Neuronal stem cell (in vitro differentiated cells): ENCODE results near the gene TMEM88.

Experiments used
- DNase-seq: peaks from one replicate; pipeline ENCODE4 v3.0.0-alpha.2; 2013; ENCODE audit warnings: low spot score
- H2AFZ ChIP-seq: one replicate; pipeline ENCODE4 v1.6.1; 2013; ENCODE audit warnings: mild to moderate bottlenecking, low read length, inconsistent platforms
- H2AK5ac ChIP-seq: 2 replicates; pipeline ENCODE4 v1.6.1; 2013; ENCODE audit warnings: low read depth, mild to moderate bottlenecking, inconsistent platforms, low read length, moderate library complexity, mixed read lengths
- H2BK120ac ChIP-seq: 2 replicates; pipeline ENCODE4 v1.6.1; 2013; ENCODE audit warnings: low read depth, mild to moderate bottlenecking, inconsistent platforms, low read length, moderate library complexity, mixed read lengths
- H2BK12ac ChIP-seq: one replicate; pipeline ENCODE4 v1.6.1; 2013; ENCODE audit warnings: low read length, inconsistent platforms
- H2BK15ac ChIP-seq: 2 replicates; pipeline ENCODE4 v1.6.1; 2013; ENCODE audit warnings: mild to moderate bottlenecking, low read length, inconsistent platforms, mixed read lengths
- H2BK5ac ChIP-seq: one replicate; pipeline ENCODE4 v1.6.1; 2013; ENCODE audit warnings: inconsistent platforms, mild to moderate bottlenecking, low read length, moderate library complexity
- H3K14ac ChIP-seq: one replicate; pipeline ENCODE4 v1.6.1; 2013; ENCODE audit warnings: low read length, inconsistent platforms
- H3K18ac ChIP-seq: 2 replicates; pipeline ENCODE4 v1.6.1; 2013; ENCODE audit warnings: low read length, inconsistent platforms
- H3K23ac ChIP-seq: 2 replicates; pipeline ENCODE4 v1.6.1; 2013; ENCODE audit warnings: low read depth, mild to moderate bottlenecking, mixed read lengths, low read length, inconsistent platforms; ENCODE audit not compliant: poor library complexity
- H3K27ac ChIP-seq: replicated peaks from 3 replicates; pipeline ENCODE4 v1.5.1; 2013; ENCODE audit warnings: low read length, inconsistent platforms
- H3K27me3 ChIP-seq, 3 experiments: 2 replicates each; pipeline ENCODE4 v1.6.1; 2013; ENCODE audit warnings: low read length in 3 of 3, mild to moderate bottlenecking in 2 of 3, inconsistent platforms in 1 of 3, low read depth in 1 of 3, mixed read lengths in 1 of 3, moderate library complexity in 1 of 3; ENCODE audit not compliant: control insufficient read depth in 3 of 3, insufficient read depth in 3 of 3
- H3K36me3 ChIP-seq, 2 donors: replicated peaks in 1 of 2; 2 replicates each; pipeline ENCODE4 v1.6.1; 2013; ENCODE audit warnings: low read length in 2 of 2; ENCODE audit not compliant: control insufficient read depth in 2 of 2, insufficient read depth in 2 of 2
- H3K4ac ChIP-seq: 2 replicates; pipeline ENCODE4 v1.6.1; 2013; ENCODE audit warnings: inconsistent platforms, mild to moderate bottlenecking, low read length, moderate library complexity
- H3K4me1 ChIP-seq, 2 donors: 1 replicate in 1 of 2; 2 replicates in 1 of 2; pipeline ENCODE4 v1.6.1; 2013; ENCODE audit warnings: low read length in 2 of 2, low read depth in 1 of 2; ENCODE audit not compliant: control insufficient read depth in 2 of 2, insufficient read depth in 1 of 2
- H3K4me2 ChIP-seq: one replicate; pipeline ENCODE4 v1.6.1; 2013; ENCODE audit warnings: mild to moderate bottlenecking, low read length, inconsistent platforms; ENCODE audit not compliant: insufficient read depth, poor library complexity, severe bottlenecking
- H3K4me3 ChIP-seq, 2 donors: 2 replicates each; pipeline ENCODE4 v1.5.1; 2013; ENCODE audit warnings: low read length in 2 of 2, mild to moderate bottlenecking in 2 of 2, inconsistent platforms in 1 of 2, moderate library complexity in 1 of 2
- H3K79me1 ChIP-seq: one replicate; pipeline ENCODE4 v1.6.1; 2013; ENCODE audit warnings: low read depth, mild to moderate bottlenecking, inconsistent platforms, low read length, moderate library complexity
- H3K9ac ChIP-seq: one replicate; pipeline ENCODE4 v1.6.1; 2013; ENCODE audit warnings: mild to moderate bottlenecking, low read depth, low read length, inconsistent platforms; ENCODE audit not compliant: poor library complexity
- H3K9me3 ChIP-seq, 2 donors: replicated peaks in 1 of 2; 2 replicates each; pipeline versions ENCODE3 to v1.6.1; 2013; ENCODE audit warnings: low read length in 2 of 2, mild to moderate bottlenecking in 2 of 2, inconsistent platforms in 1 of 2, low read depth in 1 of 2, mixed read lengths in 1 of 2, moderate library complexity in 1 of 2; ENCODE audit not compliant: control insufficient read depth in 2 of 2, insufficient read depth in 1 of 2
- H4K8ac ChIP-seq: one replicate; pipeline ENCODE4 v1.6.1; 2013; ENCODE audit warnings: low read depth, mild to moderate bottlenecking, inconsistent platforms, low read length, moderate library complexity
- H4K91ac ChIP-seq: one replicate; pipeline ENCODE4 v1.6.1; 2013; ENCODE audit warnings: low read length, low read depth, mild to moderate bottlenecking, inconsistent platforms; ENCODE audit not compliant: poor library complexity
- WGBS, 2 donors: extraction: QIAGEN DNeasy Blood & Tissue Kit; methylation state at CpG; one replicate each; pipeline ENCODE4 v1.1.7; 2013; ENCODE audit warnings: missing lambda C conversion rate in 2 of 2, mixed read lengths in 1 of 2; ENCODE audit not compliant: insufficient read length in 2 of 2, insufficient replicate concordance in 1 of 2; ENCODE audit errors: extremely low coverage in 2 of 2; 5-methylcytosine and 5-hydroxymethylcytosine counted together

Gene TMEM88

GRCh38 chr17:7888184-7888920 is 33.5 kb downstream of the TMEM88 start, which contains the start of gene CHD3:
Gene CHD3, plus strand, starts transcription at chr17:7888789. Its CDS starts 212 bp downstream, at chr17:7889001.
- Histone ChIP-seq H3K79me1 (no peaks in the 10 kb centered on the region), H3K27ac (no peak within 1 kb of the TSS), H3K27me3 (no peaks in the 10 kb centered on the region), H3K36me3 (peaks cover 5 to 35% of the 10 kb centered on the region in 2 donors), H3K9ac (peak within 1 kb of the TSS; percentile 76), H3K23ac (peak within 1 kb of the TSS; percentile 69), H2AK5ac (peak within 1 kb of the TSS; percentile 40), H3K4me3 (peak within 1 kb of the TSS; percentile 66 to 67), H3K18ac (peak within 1 kb of the TSS; percentile 93), H2BK15ac (peak within 1 kb of the TSS; percentile 86), H3K14ac (peak within 1 kb of the TSS; percentile 86), H2BK120ac (no peak within 1 kb of the TSS), H3K4me2 (peak within 1 kb of the TSS; percentile 100), H3K4me1 (peaks cover 31 to 32% of the 10 kb centered on the region in 2 donors), H3K4ac (no peak within 1 kb of the TSS), H2BK12ac (peak within 1 kb of the TSS; percentile 95), H2AFZ (peak within 1 kb of the TSS; percentile 84), H4K8ac (no peak within 1 kb of the TSS), H3K9me3 (no peaks in the 10 kb centered on the region), H4K91ac (no peak within 1 kb of the TSS), H2BK5ac (peak within 1 kb of the TSS; percentile 63)
- no peak for DNase-seq
- no CpG with 5 or more reads among the region's 18 CpGs for WGBS, 2 donors

DNA sequence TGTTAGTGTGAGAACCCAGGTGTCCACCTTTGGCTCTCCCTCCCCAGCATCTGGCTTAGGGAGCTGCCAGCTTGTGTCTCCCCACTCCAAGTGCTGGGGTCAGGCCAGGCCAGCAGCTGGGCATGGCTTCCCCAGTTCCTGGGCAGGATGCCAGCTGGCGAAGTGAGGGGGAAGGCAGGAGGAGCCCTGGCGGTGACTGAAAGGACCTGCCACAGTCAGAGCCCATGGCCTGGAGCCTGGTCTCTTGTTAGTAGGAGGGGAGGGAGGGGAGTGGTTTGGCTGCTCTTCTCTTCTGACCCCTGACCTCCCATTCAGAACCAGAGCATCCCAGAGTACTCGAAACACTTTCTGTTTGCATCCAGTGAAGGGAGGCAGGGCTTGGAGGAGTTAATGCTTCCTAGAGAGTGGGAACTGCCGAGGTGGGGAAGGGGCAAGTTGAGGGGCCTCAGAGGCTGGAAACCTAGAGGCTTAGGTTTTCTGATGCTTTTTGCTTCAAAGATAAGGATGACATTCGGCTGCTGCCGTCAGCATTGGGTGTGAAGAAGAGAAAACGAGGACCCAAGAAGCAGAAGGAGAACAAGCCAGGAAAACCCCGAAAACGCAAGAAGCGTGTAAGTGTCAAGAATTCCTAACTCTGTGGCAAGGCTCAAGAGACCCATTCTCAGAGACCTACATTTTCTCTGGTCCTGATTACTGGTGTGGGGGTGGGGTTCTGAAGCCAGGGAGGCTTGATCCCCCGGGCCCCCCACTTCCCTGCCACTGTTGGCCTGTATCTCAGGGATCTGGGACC is 34.5 kb downstream of the TMEM88 start:
- H3K27ac ChIP-seq: no peak overlapping the region
- H4K91ac ChIP-seq: no peak overlapping the region
- H3K27me3 ChIP-seq: no peaks in the 10 kb centered on the region
- H2BK12ac ChIP-seq: no peak overlapping the region
- H3K4me1 ChIP-seq: peaks cover 25 to 31% of the 10 kb centered on the region in 2 donors
- H3K4me2 ChIP-seq: no peak overlapping the region
- no peaks in the 10 kb centered on the region for H3K9me3 ChIP-seq
- H3K9ac ChIP-seq: no peak overlapping the region
- no peak overlapping the region for H3K14ac ChIP-seq
- peak; percentile 66 for DNase-seq
- no peaks in the 10 kb centered on the region for H3K79me1 ChIP-seq
- no peak overlapping the region for H3K4ac ChIP-seq
- no peak overlapping the region for H2AFZ ChIP-seq
- WGBS, 2 donors: no CpG with 5 or more reads among the region's 11 CpGs
- no peak overlapping the region for H3K23ac ChIP-seq
- no peak overlapping the region for H2BK5ac ChIP-seq
- no peak overlapping the region for H4K8ac ChIP-seq
- H2BK120ac ChIP-seq: no peak overlapping the region
- H3K4me3 ChIP-seq: peak overlapping the region in 1 of 2 donors; percentile 6
- no peak overlapping the region for H2BK15ac ChIP-seq
- peaks cover 7 to 45% of the 10 kb centered on the region in 2 donors for H3K36me3 ChIP-seq
- no peak overlapping the region for H2AK5ac ChIP-seq
- H3K18ac ChIP-seq: peak overlapping the region; percentile 67

DNA sequence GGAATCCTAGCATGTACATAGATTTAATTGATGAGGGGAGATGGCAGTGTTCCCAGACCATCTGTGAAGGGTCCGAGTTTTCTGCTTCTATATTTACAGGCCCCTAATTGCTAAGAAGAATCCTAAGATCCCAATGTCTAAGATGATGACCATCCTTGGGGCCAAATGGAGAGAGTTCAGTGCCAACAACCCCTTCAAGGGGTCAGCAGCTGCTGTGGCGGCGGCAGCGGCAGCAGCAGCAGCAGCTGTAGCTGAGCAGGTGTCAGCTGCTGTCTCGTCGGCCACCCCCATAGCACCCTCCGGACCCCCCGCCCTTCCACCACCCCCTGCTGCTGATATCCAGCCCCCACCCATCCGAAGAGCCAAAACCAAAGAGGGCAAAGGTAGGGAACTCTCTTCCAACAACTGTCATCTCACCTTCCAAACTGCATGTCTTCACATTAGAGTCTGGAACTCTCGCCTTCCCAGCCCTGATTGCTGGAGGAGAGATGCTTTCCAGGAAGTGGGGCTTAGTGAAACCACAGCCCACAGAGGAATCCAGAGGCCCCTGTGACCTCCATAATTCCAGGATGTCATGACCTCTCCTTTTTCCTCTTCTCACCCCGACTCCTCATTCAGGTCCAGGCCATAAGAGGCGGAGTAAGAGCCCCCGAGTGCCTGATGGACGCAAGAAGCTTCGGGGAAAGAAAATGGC is 38.5 kb downstream of the TMEM88 start:
- no peak overlapping the region for H3K4me2 ChIP-seq

More for the DNA sequence above, 38.5 kb downstream of the TMEM88 start:
- no peak overlapping the region for H2AK5ac ChIP-seq
- H3K4ac ChIP-seq: no peak overlapping the region
- no peak overlapping the region for H3K27ac ChIP-seq
- no peak overlapping the region for H2BK120ac ChIP-seq
- no peak overlapping the region for H4K91ac ChIP-seq
- no peak overlapping the region for H2AFZ ChIP-seq
- H3K79me1 ChIP-seq: no peaks in the 10 kb centered on the region
- H2BK5ac ChIP-seq: no peak overlapping the region
- H3K14ac ChIP-seq: no peak overlapping the region
- H3K4me1 ChIP-seq: peaks cover 13 to 16% of the 10 kb centered on the region in 2 donors
- WGBS, 2 donors: no CpG with 5 or more reads among the region's 15 CpGs
- H3K23ac ChIP-seq: no peak overlapping the region
- no peaks in the 10 kb centered on the region for H3K27me3 ChIP-seq
- H3K18ac ChIP-seq: no peak overlapping the region
- no peak overlapping the region for H2BK15ac ChIP-seq
- DNase-seq: no peak
- no peaks in the 10 kb centered on the region for H3K9me3 ChIP-seq
- no peak overlapping the region for H3K9ac ChIP-seq
- no peak overlapping the region for H2BK12ac ChIP-seq
- H4K8ac ChIP-seq: no peak overlapping the region
- peaks cover 14 to 78% of the 10 kb centered on the region in 2 donors for H3K36me3 ChIP-seq
- H3K4me3 ChIP-seq: no peak overlapping the region
